GM12878 (cell line): ENCODE measurements around the gene PHOX2A. TPM values are rescaled to one million over a fixed set of nuclear protein-coding genes. Genes with fewer than 3 reads are reported as not detected.

Experiments used
- ATAC-seq: fragments of 200-7000 bp; cut with Tn5 transposase; 3 replicates; pipeline ENCODE4 v1.9.1; 2020; ENCODE audit warnings: mild to moderate bottlenecking, moderate library complexity
- BruUV-seq: library from RNA; stranded (reverse); fragments of 400-500 nt; replicated peaks from 2 replicates; lab custom pipeline; 2021; lab: Mats Ljungman, UMichigan
- CTCF ChIA-PET: fragments of 300-600 bp; sonication (Branson Sonifier 250); formaldehyde crosslinking; extraction: SDS; loops from one replicate; lab custom pipeline; 2021; ENCODE audit warnings: inconsistent platforms; lab: Yijun Ruan, JAX
- POLR2A ChIA-PET: fragments of 350-600 bp; formaldehyde crosslinking; extraction: SDS; loops from one replicate; lab custom pipeline; 2021; ENCODE audit warnings: inconsistent platforms; lab: Charles Lee
- RAD21 ChIA-PET: fragments of 300-600 bp; sonication (Branson Sonifier 250); formaldehyde crosslinking; loops from one replicate; lab custom pipeline; 2023; ENCODE audit warnings: antibody characterized with exemption; ENCODE audit not compliant: unreplicated experiment; lab: Charles Lee
- SMC1A ChIA-PET: fragments of 300-600 bp; sonication (Branson Sonifier 250); formaldehyde crosslinking; loops from one replicate; lab custom pipeline; 2023; ENCODE audit not compliant: unreplicated experiment, uncharacterized antibody; lab: Charles Lee
- DNase-seq: peaks from one replicate; pipeline ENCODE4 v3.0.0-alpha.2; 2011; ENCODE audit warnings: low read depth, low spot score
- FAIRE-seq: peaks from 3 replicates; lab custom pipeline; 2011; peaks lifted over from hg19 to GRCh38; lab: Jason Lieb, UNC
- H2AFZ ChIP-seq: 2 replicates; pipeline ENCODE4 v1.6.0; 2011; ENCODE audit warnings: low read depth, low read length, control low read depth; ENCODE audit not compliant: control insufficient read depth
- H3K27ac ChIP-seq: 2 replicates; pipeline ENCODE4 v1.5.1; 2011; ENCODE audit warnings: control low read depth; ENCODE audit not compliant: control insufficient read depth, insufficient read depth
- H3K27me3 ChIP-seq, 2 experiments: replicated peaks in 1 of 2; 2 replicates each; pipeline versions ENCODE4 v1.6.0 to v1.6.1; 2011; ENCODE audit warnings: low read length in 1 of 2; ENCODE audit not compliant: control insufficient read depth in 2 of 2, insufficient read depth in 2 of 2
- H3K36me3 ChIP-seq, 2 experiments: 2 replicates each; pipeline ENCODE4 v1.5.1; 2011; ENCODE audit warnings: low read length in 1 of 2; ENCODE audit not compliant: control insufficient read depth in 2 of 2, insufficient read depth in 2 of 2
- H3K4me1 ChIP-seq: 2 replicates; pipeline ENCODE4 v1.6.1; 2011; ENCODE audit warnings: mild to moderate bottlenecking, low read length, moderate library complexity, mixed read lengths; ENCODE audit not compliant: control insufficient read depth, insufficient read depth
- H3K4me2 ChIP-seq: 2 replicates; pipeline ENCODE4 v1.6.0; 2011; ENCODE audit warnings: control low read depth; ENCODE audit not compliant: control insufficient read depth, insufficient read depth
- H3K4me3 ChIP-seq: fragments of 200-600 bp; sonication (generic); 2 replicates; pipeline ENCODE4 v1.5.1; 2016
- H3K79me2 ChIP-seq: 2 replicates; pipeline ENCODE4 v1.6.0; 2011; ENCODE audit warnings: low read length; ENCODE audit not compliant: control insufficient read depth, insufficient read depth
- H3K9ac ChIP-seq: 2 replicates; pipeline ENCODE4 v1.8.0; 2011; ENCODE audit warnings: low read length, control low read depth, mixed read lengths; ENCODE audit not compliant: control insufficient read depth, insufficient read depth
- H3K9me3 ChIP-seq: replicated peaks from 3 replicates; pipeline ENCODE4 v1.5.1; 2011; ENCODE audit warnings: mild to moderate bottlenecking, low read length; ENCODE audit not compliant: control insufficient read depth, insufficient read depth
- H4K20me1 ChIP-seq: 2 replicates; pipeline ENCODE4 v1.6.0; 2011; ENCODE audit not compliant: control insufficient read depth, insufficient read depth
- ATF7 ChIP-seq: fragments of 450-650 bp; IDR thresholded peaks from 2 replicates; pipeline ENCODE4 v1.6.1; 2016; ENCODE audit warnings: low read depth, mild to moderate bottlenecking
- BMI1 ChIP-seq: fragments of 450-650 bp; IDR thresholded peaks from 2 replicates; pipeline ENCODE4 v1.6.1; 2016; ENCODE audit warnings: mild to moderate bottlenecking, moderate library complexity, borderline replicate concordance
- CHD2 ChIP-seq: IDR thresholded peaks from 2 replicates; pipeline ENCODE4 v1.6.1; 2011; ENCODE audit warnings: low read depth, low read length, improper control_type of control experiment, borderline replicate concordance
- CREB1 ChIP-seq: IDR thresholded peaks from 2 replicates; pipeline ENCODE4 v1.6.1; 2012; ENCODE audit warnings: low read depth, mild to moderate bottlenecking, inconsistent platforms
- EED ChIP-seq: sonication (generic); IDR thresholded peaks from 2 replicates; pipeline ENCODE4 v1.6.1; 2016; ENCODE audit warnings: antibody characterized with exemption, low read depth
- FOXM1 ChIP-seq: IDR thresholded peaks from 2 replicates; pipeline ENCODE4 v1.6.1; 2012; ENCODE audit warnings: low read depth, mild to moderate bottlenecking, inconsistent platforms, low read length, moderate library complexity
- IKZF1 ChIP-seq: fragments of 450-650 bp; conservative IDR thresholded peaks from 2 replicates; pipeline ENCODE4 v1.6.1; 2017; ENCODE audit warnings: antibody characterized with exemption, mild to moderate bottlenecking
- MLLT1 ChIP-seq: fragments of 450-650 bp; IDR thresholded peaks from 2 replicates; pipeline ENCODE4 v1.6.1; 2016; ENCODE audit warnings: mild to moderate bottlenecking
- MYB ChIP-seq: fragments of 150-350 bp; IDR thresholded peaks from 2 replicates; pipeline ENCODE4 v1.6.1; 2014; ENCODE audit warnings: mild to moderate bottlenecking, low read depth, low read length, borderline replicate concordance
- NBN ChIP-seq: fragments of 450-650 bp; IDR thresholded peaks from 2 replicates; pipeline ENCODE4 v1.6.1; 2016
- NR2F1 ChIP-seq: fragments of 450-650 bp; conservative IDR thresholded peaks from 2 replicates; pipeline ENCODE4 v1.6.1; 2017; ENCODE audit warnings: mild to moderate bottlenecking
- NRF1 ChIP-seq: conservative IDR thresholded peaks from 2 replicates; pipeline ENCODE4 v1.6.1; 2011; ENCODE audit warnings: mild to moderate bottlenecking, low read depth, low read length, improper control_type of control experiment
- POLR2A ChIP-seq: IDR thresholded peaks from 2 replicates; pipeline ENCODE4 v1.6.1; 2011; ENCODE audit warnings: low read depth, mild to moderate bottlenecking, low read length
- POU2F2 ChIP-seq: IDR thresholded peaks from 3 replicates; pipeline ENCODE4 v1.6.1; 2011; ENCODE audit warnings: low read depth, mild to moderate bottlenecking, low read length, borderline replicate concordance
- SIX5 ChIP-seq: IDR thresholded peaks from 2 replicates; pipeline ENCODE4 v1.6.1; 2011; ENCODE audit warnings: mild to moderate bottlenecking, low read depth, low read length, moderate library complexity; ENCODE audit not compliant: severe bottlenecking
- SMC3 ChIP-seq: IDR thresholded peaks from 2 replicates; pipeline ENCODE4 v1.6.1; 2011; ENCODE audit warnings: low read length, improper control_type of control experiment, borderline replicate concordance
- SRF ChIP-seq, 2 experiments: IDR thresholded peaks; 2 replicates each; pipeline ENCODE4 v1.6.1; 2011; ENCODE audit warnings: low read depth in 2 of 2, low read length in 2 of 2, mild to moderate bottlenecking in 1 of 2, moderate library complexity in 1 of 2
- ZBED1 ChIP-seq: IDR thresholded peaks from 2 replicates; pipeline ENCODE4 v1.6.1; 2016; ENCODE audit warnings: borderline replicate concordance
- WGBS: methylation state at CpG from one replicate; pipeline ENCODE4 v1.1.6; 2016; ENCODE audit warnings: low lambda C conversion rate; ENCODE audit not compliant: insufficient replicate concordance, insufficient coverage; ENCODE audit errors: missing lambda C conversion rate; 5-methylcytosine and 5-hydroxymethylcytosine counted together
- in situ Hi-C: fragments of 300-500 bp; cut with MboI; formaldehyde crosslinking; loops from 9 replicates; pipeline ENCODE4 v1.14.3; 2018; ENCODE audit warnings: mixed read lengths
- intact Hi-C: fragments of 100-400 bp; cut with micrococcal nuclease; formaldehyde crosslinking; loops from one replicate; pipeline ENCODE4 v1.14.2; 2022; ENCODE audit not compliant: unreplicated experiment
- polyA plus RNA-seq, 11 experiments: library from polyadenylated mRNA; depleted of rRNA in 4 of 11; unstranded in 6 of 11; stranded (reverse) in 5 of 11; fragments of >200 nt; fragmentation: Nextera tagmentation in 4 of 11; fragmentation: Illumina TruSeq in 1 of 11; extraction: Ambion mirVana in 4 of 11; extraction: Trizol in 1 of 11; gene quantifications; 1 replicate in 1 of 11; 2 replicates in 10 of 11; pipeline versions ENCODE4 v1.2.1 to v1.2.3, GENCODE V29; 2011 to 2016; ENCODE audit warnings: inconsistent platforms in 2 of 11, missing spikeins in 2 of 11, low read depth in 1 of 11
- total RNA-seq, 4 experiments: library from RNA; depleted of rRNA in 3 of 4; stranded (reverse); fragments of >200 nt in 3 of 4; fragmentation: Illumina TruSeq in 1 of 4; extraction: Trizol in 1 of 4; gene quantifications; 2 replicates each; pipeline versions ENCODE4 v1.2.1 to v1.2.3, GENCODE V29; 2013 to 2021
- TF ChIP-seq, protein P1 (sequence below): fragments of 450-650 bp; IDR thresholded peaks from 2 replicates; pipeline ENCODE4 v1.6.1; 2017; ENCODE audit warnings: mild to moderate bottlenecking
- TF ChIP-seq, protein P2 (sequence below): fragments of 150-350 bp; IDR thresholded peaks from 2 replicates; pipeline ENCODE4 v1.6.1; 2014; ENCODE audit warnings: mild to moderate bottlenecking, low read depth, low read length

The PHOX2A gene
- total and polyA plus RNA-seq, 10 of the 15 experiments (the other 5 are each of a cell fraction or from before 2014, with no cell fraction given), result not detected

- Histone ChIP-seq H3K27me3 (peaks cover 5 to 11% of the 10 kb centered on the region in 2 experiments; a peak in 3 of 4 replicates), H3K9ac (no peak overlapping the region), H3K9me3 (no peaks in the 10 kb centered on the region; the same call in 2 of the 3 replicates), H4K20me1 (no peaks in the 10 kb centered on the region; the same call in 1 of the 2 replicates), H3K4me3 (no peak overlapping the region), H3K4me1 (peaks cover 4% of the 10 kb centered on the region), H3K79me2 (no peaks in the 10 kb centered on the region), H3K27ac (no peak overlapping the region), H3K4me2 (peak overlapping the region; percentile 64; the same call in 1 of the 2 replicates), H3K36me3 (peaks cover 0 to 8% of the 10 kb centered on the region in 2 experiments; a peak in 3 of 4 replicates), H2AFZ (no peak overlapping the region)
- TF ChIP-seq CREB1 (no peak), NR2F1 (no peak), SMC3 (no peak), POLR2A (peak; percentile 55; the same call in 1 of the 2 replicates), SIX5 (no peak), EED (no peak), ZBED1 (no peak), FOXM1 (no peak), MYB (no peak), MLLT1 (no peak), NBN (no peak), IKZF1 (no peak; the same call in 1 of the 2 replicates), SRF (IDR thresholded peaks at IDR 0.05; ENCODE audit: low read depth in 2 of 2, low read length in 2 of 2) (peak; percentile 37 to 81; a peak in 3 of 4 replicates), NRF1 (no peak), CHD2 (no peak), POU2F2 (no peak), ATF7 (no peak), BMI1 (peak; percentile 83)
- TF ChIP-seq, protein P1, sequence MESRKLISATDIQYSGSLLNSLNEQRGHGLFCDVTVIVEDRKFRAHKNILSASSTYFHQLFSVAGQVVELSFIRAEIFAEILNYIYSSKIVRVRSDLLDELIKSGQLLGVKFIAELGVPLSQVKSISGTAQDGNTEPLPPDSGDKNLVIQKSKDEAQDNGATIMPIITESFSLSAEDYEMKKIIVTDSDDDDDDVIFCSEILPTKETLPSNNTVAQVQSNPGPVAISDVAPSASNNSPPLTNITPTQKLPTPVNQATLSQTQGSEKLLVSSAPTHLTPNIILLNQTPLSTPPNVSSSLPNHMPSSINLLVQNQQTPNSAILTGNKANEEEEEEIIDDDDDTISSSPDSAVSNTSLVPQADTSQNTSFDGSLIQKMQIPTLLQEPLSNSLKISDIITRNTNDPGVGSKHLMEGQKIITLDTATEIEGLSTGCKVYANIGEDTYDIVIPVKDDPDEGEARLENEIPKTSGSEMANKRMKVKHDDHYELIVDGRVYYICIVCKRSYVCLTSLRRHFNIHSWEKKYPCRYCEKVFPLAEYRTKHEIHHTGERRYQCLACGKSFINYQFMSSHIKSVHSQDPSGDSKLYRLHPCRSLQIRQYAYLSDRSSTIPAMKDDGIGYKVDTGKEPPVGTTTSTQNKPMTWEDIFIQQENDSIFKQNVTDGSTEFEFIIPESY, result no peak
- TF ChIP-seq, protein P2, sequence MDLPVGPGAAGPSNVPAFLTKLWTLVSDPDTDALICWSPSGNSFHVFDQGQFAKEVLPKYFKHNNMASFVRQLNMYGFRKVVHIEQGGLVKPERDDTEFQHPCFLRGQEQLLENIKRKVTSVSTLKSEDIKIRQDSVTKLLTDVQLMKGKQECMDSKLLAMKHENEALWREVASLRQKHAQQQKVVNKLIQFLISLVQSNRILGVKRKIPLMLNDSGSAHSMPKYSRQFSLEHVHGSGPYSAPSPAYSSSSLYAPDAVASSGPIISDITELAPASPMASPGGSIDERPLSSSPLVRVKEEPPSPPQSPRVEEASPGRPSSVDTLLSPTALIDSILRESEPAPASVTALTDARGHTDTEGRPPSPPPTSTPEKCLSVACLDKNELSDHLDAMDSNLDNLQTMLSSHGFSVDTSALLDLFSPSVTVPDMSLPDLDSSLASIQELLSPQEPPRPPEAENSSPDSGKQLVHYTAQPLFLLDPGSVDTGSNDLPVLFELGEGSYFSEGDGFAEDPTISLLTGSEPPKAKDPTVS, result no peak
- BruUV-seq, result TSS peak; percentile 61
- ATAC-seq (no peak), DNase-seq (no peak), FAIRE-seq (no peak)
- POLR2A ChIA-PET, result interaction anchor here (0.5 kb wide), 1 partner anchor 236 kb away, joined by 3 read pairs; no protein-coding TSS in a partner anchor
- in situ Hi-C loops, result no loop called here
- CTCF ChIA-PET, result interaction anchor here (0.6 to 2.0 kb wide), 17 partner anchors 11 to 214 kb away, joined by 3 to 9 read pairs (median 4); no protein-coding TSS in a partner anchor
- RAD21 ChIA-PET, result interaction anchor here (0.5 to 1.0 kb wide), 4 partner anchors 15 to 257 kb away, joined by 3 to 4 read pairs (median 3); no protein-coding TSS in a partner anchor
- 69% methylated on average over 28 of the region's 28 CpGs for WGBS
- SMC1A ChIA-PET, result interaction anchor here (0.9 to 1.4 kb wide), 5 partner anchors 16 to 192 kb away, joined by 3 to 8 read pairs (median 4); no protein-coding TSS in a partner anchor
- intact Hi-C loops, result loop anchor here (2.0 to 5.0 kb wide), 2 partner anchors 174 to 192 kb away; no protein-coding TSS in a partner anchor
Observed at GRCh38 chr11:72238492-72239312, 5.3 kb downstream of the PHOX2A start.
